ENCODE measurements around the gene CDKN2B.
A peak's percentile ranks its signal among the peaks of the same experiment; 100 is the strongest.

Gene CDKN2B

GRCh38 chr9:22008384-22008716, 755 bp downstream of the CDKN2B start:
- no peak overlapping the region for H3K27ac Mint-ChIP-seq
- H3K27me3 Mint-ChIP-seq = peaks cover 65% of the 10 kb centered on the region
- no peaks in the 10 kb centered on the region for H3K36me3 Mint-ChIP-seq
- H3K9me3 Mint-ChIP-seq = no peaks in the 10 kb centered on the region
- H3K4me3 Mint-ChIP-seq = peak overlapping the region; percentile 59
- peaks cover 25% of the 10 kb centered on the region for H3K4me1 Mint-ChIP-seq

GRCh38 chr9:22005702-22006606, 3.2 kb downstream of the CDKN2B start:
- Mint-ChIP-seq H3K27ac (peak overlapping the region; percentile 30), H3K9me3 (no peaks in the 10 kb centered on the region), H3K4me1 (peaks cover 25% of the 10 kb centered on the region), H3K27me3 (peaks cover 61% of the 10 kb centered on the region), H3K4me3 (no peak overlapping the region), H3K36me3 (no peaks in the 10 kb centered on the region)

- Mint-ChIP-seq H3K27me3 (peaks cover 56% of the 10 kb centered on the region), H3K36me3 (no peaks in the 10 kb centered on the region), H3K4me3 (peak overlapping the region; percentile 43), H3K27ac (peak overlapping the region; percentile 30), H3K9me3 (no peaks in the 10 kb centered on the region), H3K4me1 (peaks cover 25% of the 10 kb centered on the region)
Observed at GRCh38 chr9:22005021-22005701, 3.9 kb downstream of the CDKN2B start.

GRCh38 chr9:22002038-22002437, 7.1 kb downstream of the CDKN2B start:
- no peak overlapping the region for H3K27ac Mint-ChIP-seq
- H3K4me1 Mint-ChIP-seq = peaks cover 11% of the 10 kb centered on the region
- H3K9me3 Mint-ChIP-seq = no peaks in the 10 kb centered on the region
- H3K27me3 Mint-ChIP-seq = peaks cover 50% of the 10 kb centered on the region
- no peaks in the 10 kb centered on the region for H3K36me3 Mint-ChIP-seq
- no peak overlapping the region for H3K4me3 Mint-ChIP-seq

GRCh38 chr9:21998026-21998425, 11.1 kb downstream of the CDKN2B start:
- Mint-ChIP-seq H3K27ac (no peak overlapping the region), H3K4me3 (no peak overlapping the region), H3K36me3 (no peaks in the 10 kb centered on the region), H3K9me3 (no peaks in the 10 kb centered on the region), H3K4me1 (peaks cover 13% of the 10 kb centered on the region), H3K27me3 (peaks cover 31% of the 10 kb centered on the region)

- Mint-ChIP-seq H3K4me3 (no peak overlapping the region), H3K4me1 (peaks cover 13% of the 10 kb centered on the region), H3K36me3 (no peaks in the 10 kb centered on the region), H3K27ac (peak overlapping the region; percentile 31), H3K27me3 (peaks cover 31% of the 10 kb centered on the region), H3K9me3 (no peaks in the 10 kb centered on the region)
Observed at GRCh38 chr9:21997480-21997879, 11.6 kb downstream of the CDKN2B start.

- no peaks in the 10 kb centered on the region for H3K9me3 Mint-ChIP-seq
- peak overlapping the region; percentile 94 for H3K4me3 Mint-ChIP-seq
- peaks cover 28% of the 10 kb centered on the region for H3K27me3 Mint-ChIP-seq
- no peaks in the 10 kb centered on the region for H3K36me3 Mint-ChIP-seq
- peaks cover 13% of the 10 kb centered on the region for H3K4me1 Mint-ChIP-seq
- H3K27ac Mint-ChIP-seq = no peak overlapping the region
Observed at GRCh38 chr9:21996858-21997257, 12.2 kb downstream of the CDKN2B start.

- Mint-ChIP-seq H3K36me3 (no peaks in the 10 kb centered on the region), H3K4me3 (peak overlapping the region; percentile 94), H3K4me1 (peaks cover 13% of the 10 kb centered on the region), H3K27ac (no peak overlapping the region), H3K27me3 (peaks cover 28% of the 10 kb centered on the region), H3K9me3 (no peaks in the 10 kb centered on the region)
Observed at GRCh38 chr9:21996438-21996837, 12.7 kb downstream of the CDKN2B start.

GRCh38 chr9:21995666-21996398, 13.3 kb downstream of the CDKN2B start:
- Mint-ChIP-seq H3K9me3 (no peaks in the 10 kb centered on the region), H3K36me3 (no peaks in the 10 kb centered on the region), H3K4me3 (peak overlapping the region; percentile 94), H3K27me3 (peaks cover 26% of the 10 kb centered on the region), H3K4me1 (peaks cover 13% of the 10 kb centered on the region), H3K27ac (no peak overlapping the region)

- Mint-ChIP-seq H3K36me3 (peaks cover 2% of the 10 kb centered on the region), H3K27me3 (peaks cover 29% of the 10 kb centered on the region), H3K4me3 (peak overlapping the region; percentile 94), H3K4me1 (peaks cover 13% of the 10 kb centered on the region), H3K27ac (no peak overlapping the region), H3K9me3 (no peaks in the 10 kb centered on the region)
Observed at GRCh38 chr9:21995006-21995665, 14.0 kb downstream of the CDKN2B start.

GRCh38 chr9:21994556-21995005, 14.5 kb downstream of the CDKN2B start, which contains the start of gene CDKN2B-AS1:
Gene CDKN2B-AS1 (plus strand): TSS chr9:21994791.
- Mint-ChIP-seq H3K36me3 (peaks cover 2% of the 10 kb centered on the region), H3K4me3 (peak within 1 kb of the TSS; percentile 94), H3K9me3 (peaks cover 3% of the 10 kb centered on the region), H3K27ac (no peak within 1 kb of the TSS), H3K4me1 (peaks cover 13% of the 10 kb centered on the region), H3K27me3 (peaks cover 28% of the 10 kb centered on the region)

- Mint-ChIP-seq H3K4me3 (peak within 1 kb of the TSS; percentile 94), H3K36me3 (peaks cover 2% of the 10 kb centered on the region), H3K27ac (no peak within 1 kb of the TSS), H3K9me3 (peaks cover 5% of the 10 kb centered on the region), H3K4me1 (peaks cover 13% of the 10 kb centered on the region), H3K27me3 (peaks cover 31% of the 10 kb centered on the region)
Observed at GRCh38 chr9:21993893-21994555, 15.1 kb downstream of the CDKN2B start, which contains the start of gene CDKN2A. Gene CDKN2A (minus strand): TSS chr9:21994392.

- Mint-ChIP-seq H3K27ac (no peak overlapping the region), H3K4me3 (peak overlapping the region; percentile 94), H3K4me1 (peaks cover 13% of the 10 kb centered on the region), H3K9me3 (peaks cover 5% of the 10 kb centered on the region), H3K36me3 (peaks cover 2% of the 10 kb centered on the region), H3K27me3 (peaks cover 37% of the 10 kb centered on the region)
Observed at GRCh38 chr9:21993007-21993406, 16.1 kb downstream of the CDKN2B start.

GRCh38 chr9:21991072-21991959, 17.8 kb downstream of the CDKN2B start:
- H3K27ac Mint-ChIP-seq = peak overlapping the region; percentile 23
- H3K9me3 Mint-ChIP-seq = peaks cover 5% of the 10 kb centered on the region
- peaks cover 2% of the 10 kb centered on the region for H3K36me3 Mint-ChIP-seq
- peaks cover 36% of the 10 kb centered on the region for H3K27me3 Mint-ChIP-seq
- H3K4me3 Mint-ChIP-seq = no peak overlapping the region
- H3K4me1 Mint-ChIP-seq = peaks cover 11% of the 10 kb centered on the region

Data from activated naive CD4-positive, alpha-beta T cell treated with anti-CD3 and anti-CD28 coated beads, Interleukin-2, amount 50 U/mL, for 24 hours (primary cell).